Trophoblast cell (in vitro differentiated cells and primary cell): ENCODE results near the gene ACACA.
A peak's percentile ranks its signal among the peaks of the same experiment; 100 is the strongest.
"Not testable (repeated sequence)": the region's sequence is repeated elsewhere in the genome, so short reads cannot be mapped to it uniquely, and the experiment has no call there.

Experiments used
- DNase-seq, 2 donors: peaks; one replicate each; pipeline ENCODE4 v3.0.0-alpha.2; 2016
- H2AFZ ChIP-seq: 2 replicates; pipeline ENCODE4 v1.6.1; 2013; ENCODE audit warnings: low read length, moderate library complexity, mild to moderate bottlenecking; ENCODE audit not compliant: insufficient read depth, poor library complexity
- H2AK5ac ChIP-seq: 2 replicates; pipeline ENCODE4 v1.6.1; 2013; ENCODE audit warnings: mild to moderate bottlenecking, low read length
- H2BK120ac ChIP-seq: 2 replicates; pipeline ENCODE4 v1.6.1; 2013; ENCODE audit warnings: low read length, mild to moderate bottlenecking, moderate library complexity; ENCODE audit not compliant: insufficient read depth, poor library complexity
- H2BK12ac ChIP-seq: 2 replicates; pipeline ENCODE4 v1.6.1; 2013; ENCODE audit warnings: mild to moderate bottlenecking, low read length, moderate library complexity
- H2BK5ac ChIP-seq: 2 replicates; pipeline ENCODE4 v1.6.1; 2013; ENCODE audit warnings: low read length, low read depth, moderate library complexity, mild to moderate bottlenecking; ENCODE audit not compliant: poor library complexity
- H3K14ac ChIP-seq: 2 replicates; pipeline ENCODE4 v1.6.1; 2013; ENCODE audit warnings: mild to moderate bottlenecking, low read length
- H3K18ac ChIP-seq: 2 replicates; pipeline ENCODE4 v1.6.1; 2013; ENCODE audit warnings: mild to moderate bottlenecking, low read length
- H3K23ac ChIP-seq: 2 replicates; pipeline ENCODE4 v1.6.1; 2013; ENCODE audit warnings: low read length
- H3K27ac ChIP-seq: 2 replicates; pipeline ENCODE4 v1.5.1; 2013; ENCODE audit warnings: low read depth, mild to moderate bottlenecking, inconsistent platforms, low read length, moderate library complexity
- H3K27me3 ChIP-seq: 2 replicates; pipeline ENCODE4 v1.6.1; 2013; ENCODE audit warnings: inconsistent platforms, mild to moderate bottlenecking, low read length, moderate library complexity; ENCODE audit not compliant: insufficient read depth
- H3K36me3 ChIP-seq, 2 experiments: 1 replicate in 1 of 2; 2 replicates in 1 of 2; pipeline ENCODE4 v1.6.1; 2013; ENCODE audit warnings: low read length in 2 of 2, mild to moderate bottlenecking in 2 of 2, moderate library complexity in 1 of 2; ENCODE audit not compliant: insufficient read depth in 2 of 2, control insufficient read depth in 1 of 2
- H3K4ac ChIP-seq: 2 replicates; pipeline ENCODE4 v1.6.1; 2013; ENCODE audit warnings: low read depth, mild to moderate bottlenecking, low read length, moderate library complexity
- H3K4me1 ChIP-seq, 2 experiments: 1 replicate in 1 of 2; 2 replicates in 1 of 2; pipeline ENCODE4 v1.6.1; 2013; ENCODE audit warnings: low read length in 2 of 2, mild to moderate bottlenecking in 2 of 2, moderate library complexity in 1 of 2; ENCODE audit not compliant: insufficient read depth in 2 of 2, control insufficient read depth in 1 of 2
- H3K4me2 ChIP-seq: 2 replicates; pipeline ENCODE4 v1.6.1; 2013; ENCODE audit warnings: inconsistent platforms, mild to moderate bottlenecking, low read length, moderate library complexity
- H3K4me3 ChIP-seq: 2 replicates; pipeline ENCODE4 v1.5.1; 2013; ENCODE audit warnings: mild to moderate bottlenecking, low read depth, low read length, inconsistent platforms
- H3K79me1 ChIP-seq: one replicate; pipeline ENCODE4 v1.6.1; 2013; ENCODE audit warnings: low read length
- H3K79me2 ChIP-seq: 2 replicates; pipeline ENCODE4 v1.6.1; 2013; ENCODE audit warnings: low read length, mild to moderate bottlenecking; ENCODE audit not compliant: control insufficient read depth, insufficient read depth, poor library complexity
- H3K9ac ChIP-seq: 2 replicates; pipeline ENCODE4 v1.6.1; 2013; ENCODE audit warnings: mild to moderate bottlenecking, low read length
- H3K9me3 ChIP-seq: 2 replicates; pipeline ENCODE4 v1.6.1; 2013; ENCODE audit warnings: low read depth, mild to moderate bottlenecking, control low read depth, inconsistent platforms, low read length; ENCODE audit not compliant: insufficient read depth
- H4K12ac ChIP-seq: 2 replicates; pipeline ENCODE4 v1.6.1; 2013; ENCODE audit warnings: low read depth, mild to moderate bottlenecking, low read length, moderate library complexity
- H4K8ac ChIP-seq: 2 replicates; pipeline ENCODE4 v1.6.1; 2013; ENCODE audit warnings: low read depth, mild to moderate bottlenecking, low read length, moderate library complexity
- H4K91ac ChIP-seq: one replicate; pipeline ENCODE4 v1.6.1; 2013; ENCODE audit warnings: low read depth, mild to moderate bottlenecking, low read length, moderate library complexity
- WGBS: extraction: QIAGEN DNeasy Blood & Tissue Kit; methylation state at CpG from one replicate; pipeline ENCODE4 v1.1.7; 2013; ENCODE audit warnings: missing lambda C conversion rate; ENCODE audit not compliant: insufficient read length, insufficient coverage; ENCODE audit errors: extremely low coverage; 5-methylcytosine and 5-hydroxymethylcytosine counted together

The ACACA gene

GRCh38 chr17:37356796-37357569 is 49.7 kb downstream of the ACACA start:
- not testable (repeated sequence) for H4K12ac ChIP-seq, H2AFZ ChIP-seq, H3K18ac ChIP-seq, H2AK5ac ChIP-seq, H3K27ac ChIP-seq, H3K9ac ChIP-seq, H3K4me2 ChIP-seq, H2BK120ac ChIP-seq, H4K91ac ChIP-seq, H3K36me3 ChIP-seq, H3K14ac ChIP-seq, H3K23ac ChIP-seq, H3K27me3 ChIP-seq, H2BK5ac ChIP-seq, H4K8ac ChIP-seq, H3K9me3 ChIP-seq, H3K4me3 ChIP-seq, H2BK12ac ChIP-seq
- H3K4me1 ChIP-seq, result peaks cover 5 to 11% of the 10 kb centered on the region in 2 experiments
- H3K79me1 ChIP-seq, result peaks cover 17% of the 10 kb centered on the region
- WGBS, result no CpG with 5 or more reads among the region's 12 CpGs
- peaks cover 21% of the 10 kb centered on the region for H3K79me2 ChIP-seq
- peak in 1 of 2 donors; percentile 34 for DNase-seq
- H3K4ac ChIP-seq, result peak overlapping the region; percentile 58

- peak overlapping the region; percentile 86 for H3K4ac ChIP-seq
- H4K91ac ChIP-seq, H3K14ac ChIP-seq, H2AFZ ChIP-seq, H2BK5ac ChIP-seq, H3K79me2 ChIP-seq, DNase-seq, H4K8ac ChIP-seq, H3K4me1 ChIP-seq, H3K9me3 ChIP-seq, H3K79me1 ChIP-seq, H3K18ac ChIP-seq, H4K12ac ChIP-seq, H3K27ac ChIP-seq, H3K4me3 ChIP-seq, H3K9ac ChIP-seq, H3K23ac ChIP-seq, H2BK12ac ChIP-seq, H2BK120ac ChIP-seq, H3K4me2 ChIP-seq, H2AK5ac ChIP-seq, H3K27me3 ChIP-seq: not testable (repeated sequence)
- H3K36me3 ChIP-seq, result peaks cover 11 to 21% of the 10 kb centered on the region in 2 experiments
- no CpG with 5 or more reads among the region's 8 CpGs for WGBS
These were observed 59.7 kb downstream of the ACACA start for GRCh38 chr17:37346863-37347402.

GRCh38 chr17:37344519-37344918 is 62.1 kb downstream of the ACACA start:
- Histone ChIP-seq H3K9ac (no peak overlapping the region), H3K27ac (no peak overlapping the region), H2BK120ac (no peak overlapping the region), H3K4me3 (no peak overlapping the region), H3K14ac (no peak overlapping the region), H3K4me1 (peaks cover 0 to 2% of the 10 kb centered on the region in 2 experiments), H3K27me3 (no peaks in the 10 kb centered on the region), H3K4me2 (no peak overlapping the region), H2AK5ac (no peak overlapping the region), H3K18ac (no peak overlapping the region), H3K4ac (no peak overlapping the region), H3K36me3 (peaks cover 11 to 22% of the 10 kb centered on the region in 2 experiments), H3K9me3 (peaks cover 7% of the 10 kb centered on the region), H4K12ac (no peak overlapping the region), H3K79me2 (peaks cover 9% of the 10 kb centered on the region), H2BK12ac (no peak overlapping the region), H4K8ac (no peak overlapping the region), H2AFZ (no peak overlapping the region), H3K79me1 (no peaks in the 10 kb centered on the region), H4K91ac (no peak overlapping the region), H3K23ac (no peak overlapping the region), H2BK5ac (no peak overlapping the region)
- DNase-seq, result no peak
- no CpG with 5 or more reads among the region's 4 CpGs for WGBS

GRCh38 chr17:37342589-37342988 is 64.0 kb downstream of the ACACA start:
- no peak overlapping the region for H2BK5ac ChIP-seq
- no peak overlapping the region for H3K18ac ChIP-seq
- DNase-seq, result no peak
- no peaks in the 10 kb centered on the region for H3K27me3 ChIP-seq
- peaks cover 7% of the 10 kb centered on the region for H3K79me2 ChIP-seq
- no peak overlapping the region for H4K8ac ChIP-seq
- H4K12ac ChIP-seq, result no peak overlapping the region
- no peak overlapping the region for H2AFZ ChIP-seq
- H3K9ac ChIP-seq, result no peak overlapping the region
- no peaks in the 10 kb centered on the region for H3K79me1 ChIP-seq
- peak overlapping the region; percentile 27 for H3K4ac ChIP-seq
- peaks cover 0 to 2% of the 10 kb centered on the region in 2 experiments for H3K4me1 ChIP-seq
- H3K36me3 ChIP-seq, result peaks cover 11 to 19% of the 10 kb centered on the region in 2 experiments
- no peak overlapping the region for H3K14ac ChIP-seq
- no peak overlapping the region for H2AK5ac ChIP-seq
- no peak overlapping the region for H2BK120ac ChIP-seq
- no peak overlapping the region for H3K23ac ChIP-seq
- no peak overlapping the region for H3K27ac ChIP-seq
- no peak overlapping the region for H4K91ac ChIP-seq
- H3K9me3 ChIP-seq, result peaks cover 7% of the 10 kb centered on the region
- H2BK12ac ChIP-seq, result no peak overlapping the region
- no peak overlapping the region for H3K4me3 ChIP-seq
- H3K4me2 ChIP-seq, result no peak overlapping the region
- no CpG with 5 or more reads among the region's 2 CpGs for WGBS
